HG03378 (cell line): ENCODE results near the gene SMPD3.

Source experiments
- ATAC-seq: cut with Tn5 transposase; IDR thresholded peaks from one replicate; pipeline ENCODE4 v1.9.1; 2021; ENCODE audit warnings: mild to moderate bottlenecking, moderate library complexity; ENCODE audit not compliant: unreplicated experiment

The SMPD3 gene

DNA sequence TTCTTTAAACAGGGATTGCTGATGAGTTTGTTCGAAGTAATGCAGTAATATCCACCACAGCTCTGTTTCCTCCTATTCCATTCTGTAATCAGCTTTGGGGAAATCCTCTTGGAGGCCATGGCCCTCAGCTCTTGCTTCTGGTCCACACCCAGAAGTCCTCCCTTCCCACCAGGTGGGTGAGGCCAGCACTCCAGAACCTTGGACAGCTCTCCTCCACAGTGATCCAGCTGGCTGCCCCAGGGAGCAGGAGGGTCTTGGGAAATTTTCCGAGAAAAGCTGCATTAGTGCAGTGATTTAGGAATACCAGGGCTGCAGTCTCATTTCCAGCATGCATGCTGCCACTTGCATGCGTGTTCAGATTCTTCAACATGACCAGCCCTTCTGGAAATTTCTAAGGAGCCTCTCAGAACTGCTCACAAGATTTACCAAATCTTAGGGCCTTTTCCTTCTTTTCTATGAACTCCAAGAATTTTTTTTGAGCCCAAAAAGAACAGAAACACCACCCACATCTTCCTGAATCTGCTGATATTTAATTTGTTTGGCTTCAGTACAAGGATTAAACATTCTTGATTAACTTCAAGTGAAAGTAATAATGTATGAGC is 4.2 kb downstream of the SMPD3 start:
- no peak for ATAC-seq

DNA sequence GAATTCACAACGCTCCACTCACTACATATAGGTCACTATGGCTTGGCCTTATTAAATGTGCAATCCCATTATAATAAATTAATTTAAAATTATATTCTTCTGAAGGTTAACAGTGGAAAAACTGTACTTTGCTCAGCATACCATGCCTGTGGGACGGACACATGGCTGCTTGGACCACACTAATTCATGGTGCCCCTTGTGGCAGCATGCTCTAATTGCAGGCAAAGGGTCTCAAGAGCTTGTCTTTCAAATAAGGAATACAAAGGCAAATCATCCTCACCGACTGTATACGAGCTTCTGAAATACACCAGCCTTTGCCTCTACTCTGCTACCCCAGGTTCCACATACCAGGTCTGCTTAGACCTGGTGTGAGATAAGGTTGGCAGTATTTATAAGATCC is 11.7 kb downstream of the SMPD3 start:
- ATAC-seq: no peak

DNA sequence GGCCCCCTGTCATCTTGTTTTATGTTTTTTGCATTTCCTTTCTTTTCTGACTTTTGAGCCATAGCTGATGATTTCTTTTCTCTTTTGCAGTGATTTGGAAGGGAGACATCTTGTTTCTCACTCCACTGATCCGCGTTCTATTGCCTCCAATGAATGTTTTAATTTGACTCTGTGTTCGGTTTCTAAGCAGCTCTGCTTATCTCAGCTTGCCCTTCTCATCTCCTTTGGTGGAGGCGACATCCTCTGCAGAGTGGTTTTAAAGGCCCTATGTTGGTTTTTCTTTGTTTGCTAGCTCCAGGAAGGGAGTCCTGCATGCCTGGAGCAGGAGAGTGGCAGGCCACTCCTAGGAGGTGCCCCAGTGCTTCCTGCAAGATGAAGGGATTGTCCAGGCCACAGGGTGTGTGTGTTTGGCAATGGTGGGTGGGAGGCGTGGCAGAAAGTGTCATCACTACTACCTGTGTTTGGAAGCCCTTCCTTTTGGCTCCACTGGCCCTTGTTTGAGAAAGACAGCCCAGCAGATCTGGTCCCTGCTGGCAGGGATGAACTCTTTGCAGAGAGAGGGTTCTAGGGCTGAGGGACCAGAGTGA is 13.6 kb downstream of the SMPD3 start:
- no peak for ATAC-seq

DNA sequence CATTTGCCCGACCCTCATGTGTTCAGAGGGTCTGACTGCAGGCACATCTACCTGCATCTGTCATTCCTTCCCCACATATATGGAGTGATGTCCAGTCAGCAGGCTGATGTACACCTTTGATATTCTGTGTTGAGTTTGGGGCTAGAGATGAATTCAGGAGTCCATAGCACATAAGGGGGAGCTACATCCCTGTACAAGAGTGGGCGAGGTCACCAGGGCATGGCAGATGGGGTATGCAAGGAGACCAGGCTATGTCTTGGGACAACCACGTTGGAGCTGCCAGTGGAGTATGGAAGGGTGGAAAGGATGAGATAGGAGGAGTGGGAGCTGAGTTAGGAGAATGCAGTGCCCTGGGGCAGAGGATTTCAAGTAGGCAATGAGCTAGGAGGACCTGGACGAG is 15.0 kb downstream of the SMPD3 start:
- no peak for ATAC-seq

DNA sequence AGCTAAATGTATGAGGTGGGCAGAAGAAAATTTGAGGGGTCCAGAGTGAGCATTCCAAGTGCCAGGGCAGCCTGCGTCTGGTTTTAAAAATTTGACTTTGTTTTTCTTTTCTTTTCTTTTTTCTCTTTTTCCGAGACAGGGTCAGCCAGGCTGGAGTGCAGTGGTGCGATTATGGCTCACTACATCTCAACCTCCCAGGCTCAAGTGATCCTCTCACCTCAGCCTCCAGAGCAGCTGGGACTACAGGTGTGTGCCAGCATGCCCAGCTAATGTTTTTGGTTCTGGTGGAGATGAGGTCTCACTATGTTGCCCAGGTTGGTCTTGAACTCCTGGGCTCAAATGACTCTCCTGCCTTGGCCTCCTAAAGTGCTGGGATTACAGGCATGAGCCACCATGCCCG is 15.6 kb downstream of the SMPD3 start:
- no peak for ATAC-seq

DNA sequence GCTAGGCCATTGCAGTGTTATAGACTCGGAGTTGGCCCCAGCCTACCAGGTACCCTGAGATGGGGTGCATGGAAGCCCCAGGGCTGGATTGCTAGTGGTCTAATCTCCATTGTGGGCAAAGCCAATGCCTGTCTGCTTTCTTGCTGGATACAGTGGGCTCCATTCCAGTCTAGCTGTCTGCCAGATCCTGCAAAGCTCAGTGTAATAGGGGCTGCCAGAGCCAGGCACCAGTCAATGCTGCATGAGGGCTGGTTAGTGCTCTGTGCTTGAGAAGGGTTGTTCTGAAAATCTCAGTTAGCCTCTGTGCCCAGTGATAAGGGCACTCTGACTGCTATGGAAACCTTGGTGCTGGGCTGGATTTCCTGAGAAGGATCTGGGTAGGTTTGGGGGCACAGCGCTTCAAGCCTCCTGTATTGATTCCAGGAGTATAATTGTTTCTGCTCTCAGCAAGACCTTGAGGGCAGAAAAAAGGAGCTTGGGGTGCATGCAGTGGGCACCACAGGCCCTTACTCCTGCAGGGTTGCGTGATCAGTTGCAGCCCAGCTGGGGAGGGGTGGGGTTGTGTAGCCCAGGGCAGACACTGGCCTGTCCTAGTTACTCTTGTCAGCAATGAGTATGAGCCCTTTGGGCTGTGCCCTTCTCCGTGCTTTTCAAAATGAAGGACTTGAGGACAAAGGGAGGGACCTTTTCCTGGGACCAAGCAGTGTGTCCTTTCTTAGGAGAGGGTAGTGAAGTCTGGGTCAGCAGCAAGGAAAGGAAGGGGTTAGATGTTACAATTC is 19.0 kb downstream of the SMPD3 start:
- ATAC-seq: no peak

DNA sequence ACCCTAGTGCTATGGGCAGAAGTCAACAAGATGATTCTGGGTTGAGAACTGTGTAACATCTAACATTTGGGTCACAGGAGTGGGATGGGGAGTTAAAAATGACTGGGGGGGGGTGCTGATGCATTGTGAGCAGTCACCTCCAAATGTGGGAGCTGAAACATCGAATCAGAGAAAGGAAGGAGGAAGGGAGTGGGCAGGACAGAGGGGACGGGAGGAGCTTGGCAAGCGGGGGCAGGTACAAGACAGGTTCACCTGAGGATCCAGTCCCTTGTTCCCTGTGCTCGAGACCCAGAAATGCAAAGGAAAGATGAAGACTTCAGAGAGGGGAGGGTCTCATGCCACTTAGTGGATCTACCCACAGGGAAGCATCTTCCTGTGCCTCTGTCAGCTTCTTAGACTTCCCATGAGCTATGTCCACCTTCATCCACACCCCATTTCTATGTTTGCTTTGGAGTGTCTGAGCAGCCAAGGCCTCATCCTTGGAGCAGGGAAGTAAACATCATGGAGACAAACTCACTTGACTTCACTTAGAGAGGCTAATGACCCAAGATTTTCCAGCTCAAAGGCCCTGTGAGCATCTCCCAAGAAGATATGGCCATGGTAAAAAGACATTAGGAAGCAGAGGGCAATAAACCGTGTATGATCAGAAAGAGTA is 20.5 kb downstream of the SMPD3 start:
- ATAC-seq: no peak

GRCh38 chr16:68426347-68426652 is 22.0 kb downstream of the SMPD3 start:
- ATAC-seq: no peak

DNA sequence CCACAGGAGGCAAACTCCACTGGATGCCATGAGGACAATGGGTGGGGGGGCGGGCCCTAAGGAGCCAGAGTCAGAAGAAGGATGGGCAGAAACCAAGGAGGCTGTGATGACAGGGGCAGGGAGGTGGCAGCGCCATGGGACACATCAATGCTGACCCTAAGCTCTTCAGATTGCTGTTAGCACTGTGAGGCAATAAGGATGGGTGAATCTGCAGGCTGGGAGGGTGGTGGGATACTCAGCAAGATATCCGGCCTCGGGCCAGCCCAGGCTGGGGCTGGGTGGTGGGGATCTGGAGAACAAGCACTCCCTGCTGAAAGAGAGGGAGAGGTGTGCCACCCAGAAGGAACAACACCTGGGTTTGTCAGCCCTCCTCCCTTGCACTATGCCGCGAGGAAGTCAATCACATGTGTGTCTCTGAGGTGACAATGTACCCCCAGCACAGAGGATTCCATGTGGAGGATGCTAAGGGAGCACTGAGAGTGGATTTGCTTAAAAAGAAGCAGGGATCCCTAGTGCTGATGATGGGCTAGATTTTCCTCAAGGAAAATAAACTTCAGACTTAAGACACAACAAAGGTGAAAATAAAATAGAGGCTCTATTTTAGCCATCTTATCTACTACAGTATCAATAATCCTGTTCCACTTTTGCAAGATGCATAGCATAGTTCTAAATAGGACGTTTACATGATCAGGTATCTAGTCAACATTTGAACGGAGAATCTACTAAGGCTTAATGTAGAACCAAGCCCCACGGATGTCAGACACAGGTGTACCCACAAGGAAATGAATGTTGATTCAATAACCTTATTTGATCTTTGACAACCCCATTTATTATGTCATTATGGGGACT is 22.6 kb downstream of the SMPD3 start:
- no peak for ATAC-seq

DNA sequence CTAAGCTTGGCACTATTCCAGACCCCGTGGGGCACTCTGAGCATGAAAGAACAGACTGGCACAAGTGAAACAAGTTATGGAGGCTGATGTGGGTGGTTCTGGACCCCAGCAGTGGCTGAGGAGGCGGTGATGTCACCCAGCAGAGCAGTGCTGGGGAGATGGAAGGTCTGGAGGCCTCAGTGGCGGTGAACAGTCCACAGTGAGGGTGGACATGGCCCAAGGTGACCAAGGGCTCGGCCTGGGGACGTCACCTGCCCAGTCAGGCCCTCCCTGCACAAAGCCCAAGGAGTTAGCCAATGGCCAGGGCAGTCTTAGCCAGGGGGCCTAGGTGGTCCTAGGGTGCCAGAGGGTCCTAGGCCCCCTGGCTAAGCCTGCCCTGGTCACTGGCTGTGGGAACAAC is 24.5 kb downstream of the SMPD3 start:
- no peak for ATAC-seq

GRCh38 chr16:68422396-68422960 is 25.8 kb downstream of the SMPD3 start:
- no peak for ATAC-seq

GRCh38 chr16:68421076-68421475 is 27.2 kb downstream of the SMPD3 start:
- ATAC-seq: no peak

DNA sequence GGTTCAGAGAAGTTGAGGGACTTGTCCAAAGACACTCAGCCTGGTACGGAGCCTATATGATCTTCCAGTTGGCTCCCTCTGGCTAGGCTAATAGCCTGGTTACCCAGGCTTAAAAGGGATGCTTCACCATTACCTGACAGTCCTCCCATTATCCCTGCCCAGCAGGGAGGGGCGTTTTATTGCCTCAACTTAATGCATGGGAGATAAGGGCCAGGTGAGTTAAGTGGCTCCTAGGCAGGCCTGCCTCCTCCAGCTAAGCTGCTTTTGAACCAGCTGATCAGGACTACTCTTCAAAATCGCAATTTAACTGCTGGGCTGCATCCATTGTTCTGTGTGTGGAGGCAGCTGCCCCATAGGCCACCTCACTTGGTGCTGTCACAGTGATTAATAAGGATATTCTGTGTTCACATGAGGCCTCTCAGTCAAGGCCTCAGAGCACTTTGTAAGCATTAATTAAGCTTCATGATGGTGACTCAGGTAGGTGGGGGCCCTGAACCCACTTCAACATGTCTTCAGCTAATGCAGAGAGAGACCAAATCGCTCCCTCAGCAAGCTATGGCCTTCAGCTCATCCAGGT is 27.9 kb downstream of the SMPD3 start:
- ATAC-seq: no peak

DNA sequence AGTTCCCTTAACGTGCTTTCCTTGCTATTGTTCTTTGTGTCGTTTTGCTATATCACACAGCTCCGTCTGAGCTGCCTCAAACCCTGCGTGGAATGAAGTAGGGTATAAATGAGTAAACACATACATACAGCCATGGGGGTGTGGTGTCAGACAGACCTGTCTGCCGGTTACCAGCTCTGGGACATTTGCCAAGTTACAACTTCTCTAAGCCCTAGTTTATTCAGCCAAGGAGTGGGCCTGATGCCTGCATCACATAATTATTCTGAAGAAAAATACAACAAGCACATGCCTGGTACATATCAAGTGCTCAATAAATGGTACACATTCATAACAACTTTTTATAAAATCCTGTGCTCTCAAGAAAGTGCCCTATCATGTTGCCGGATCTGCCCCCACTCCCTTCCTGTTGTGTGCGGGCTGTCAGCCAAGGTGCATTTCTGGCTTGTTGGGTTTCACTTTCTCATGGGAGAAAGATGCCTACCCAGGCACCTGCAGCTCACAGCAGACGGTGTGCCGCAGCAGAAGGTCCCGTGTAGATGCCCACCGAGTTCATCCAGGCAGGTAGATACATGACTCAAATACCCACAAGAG is 30.5 kb downstream of the SMPD3 start:
- ATAC-seq: peak; percentile 70

GRCh38 chr16:68416057-68417046 is 32.0 kb downstream of the SMPD3 start:
- ATAC-seq: no peak

DNA sequence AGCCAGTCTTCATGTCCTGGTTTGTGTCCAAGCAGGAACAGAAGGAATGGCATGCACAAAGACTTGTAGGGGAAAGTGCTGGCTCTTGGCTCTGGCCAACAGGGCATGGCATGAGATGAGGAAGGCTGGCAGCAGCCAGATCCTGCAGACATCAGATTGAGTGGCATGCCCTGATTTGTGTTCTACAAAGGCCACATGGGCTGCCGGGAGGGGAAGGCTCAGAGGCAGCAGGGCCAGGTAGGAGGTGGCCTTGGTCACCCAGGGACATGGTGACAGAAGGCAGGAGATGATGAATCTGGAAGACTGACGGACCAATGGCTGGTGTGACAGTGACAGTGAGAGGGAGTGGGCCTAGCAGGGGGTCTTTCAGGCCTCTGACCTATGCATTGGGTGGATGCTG is 33.7 kb downstream of the SMPD3 start:
- no peak for ATAC-seq

DNA sequence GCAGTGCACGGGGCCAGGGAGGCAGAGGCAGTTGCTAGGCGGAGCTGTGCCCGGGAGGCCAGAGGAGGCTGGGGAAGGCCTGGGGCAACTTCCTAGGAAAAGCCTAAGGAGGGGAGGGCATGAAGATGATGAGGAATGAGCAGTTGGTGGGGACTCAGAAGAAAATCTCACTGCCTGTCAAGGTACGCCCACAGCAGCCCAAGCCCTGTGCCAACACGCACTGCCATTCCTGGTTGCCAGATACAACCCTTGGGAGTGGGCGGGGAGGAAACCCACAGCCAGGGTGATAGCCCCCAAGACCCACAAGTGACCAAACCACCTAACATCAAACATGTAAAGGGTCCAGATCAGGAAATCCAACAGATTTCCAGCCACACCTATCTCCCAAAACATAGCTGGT is 36.2 kb downstream of the SMPD3 start:
- ATAC-seq: no peak

- no peak for ATAC-seq
Measured at GRCh38 chr16:68411086-68411485, 37.2 kb downstream of the SMPD3 start.

- no peak for ATAC-seq
Measured at GRCh38 chr16:68408967-68409366, 39.3 kb downstream of the SMPD3 start.
